Choroid plexus epithelial cell (primary cell): Measurements from ENCODE around the gene ZNRF1.
A peak's percentile ranks its signal among the peaks of the same experiment; 100 is the strongest.

Experiments
- DNase-seq: peaks from one replicate; pipeline ENCODE4 v3.0.0-alpha.2; 2010; ENCODE audit warnings: low read depth
- H3K4me3 ChIP-seq: 2 replicates; pipeline ENCODE4 v1.5.1; 2011; ENCODE audit warnings: low read depth, mild to moderate bottlenecking, control low read depth, low read length, moderate library complexity
- CTCF ChIP-seq: conservative IDR thresholded peaks from 2 replicates; pipeline ENCODE4 v1.5.1; 2011; ENCODE audit warnings: low read depth, mild to moderate bottlenecking, control low read depth, inconsistent platforms, low read length, moderate library complexity

The ZNRF1 gene

GRCh38 chr16:75099738-75100602, 101.1 kb downstream of the ZNRF1 start:
- DNase-seq: no peak
- TF ChIP-seq CTCF: no peak
- H3K4me3 ChIP-seq: no peak overlapping the region

- no peak for DNase-seq
- H3K4me3 ChIP-seq: no peak overlapping the region
- TF ChIP-seq CTCF: no peak
These were observed 101.8 kb downstream of the ZNRF1 start for GRCh38 chr16:75100603-75100990.

- H3K4me3 ChIP-seq: no peak overlapping the region
These were observed 102.8 kb downstream of the ZNRF1 start for GRCh38 chr16:75101635-75102034.

GRCh38 chr16:75102595-75102994, 103.8 kb downstream of the ZNRF1 start:
- DNase-seq: no peak
- no peak overlapping the region for H3K4me3 ChIP-seq
- TF ChIP-seq CTCF: no peak

More at GRCh38 chr16:75101635-75102034, 102.8 kb downstream of the ZNRF1 start:
- no peak for DNase-seq
- no peak for TF ChIP-seq CTCF

GRCh38 chr16:75103994-75104393, 105.2 kb downstream of the ZNRF1 start:
- H3K4me3 ChIP-seq: no peak overlapping the region
- no peak for DNase-seq
- TF ChIP-seq CTCF: no peak

- TF ChIP-seq CTCF: no peak
- no peak for DNase-seq
- no peak overlapping the region for H3K4me3 ChIP-seq
These were observed 106.0 kb downstream of the ZNRF1 start for GRCh38 chr16:75104836-75105235.

- DNase-seq: peak; percentile 50
- H3K4me3 ChIP-seq: no peak overlapping the region
- TF ChIP-seq CTCF: no peak
These were observed 106.7 kb downstream of the ZNRF1 start for GRCh38 chr16:75105306-75106061.
